GM12878 (cell line): ENCODE measurements around the gene PRRC2B. TPM values are rescaled to one million over a fixed set of nuclear protein-coding genes. Genes with fewer than 3 reads are reported as not detected.

Experiments
- ATAC-seq: fragments of 200-7000 bp; cut with Tn5 transposase; 3 replicates; pipeline ENCODE4 v1.9.1; 2020; ENCODE audit warnings: mild to moderate bottlenecking, moderate library complexity
- BruUV-seq: library from RNA; stranded (reverse); fragments of 400-500 nt; replicated peaks from 2 replicates; lab custom pipeline; 2021; lab: Mats Ljungman, UMichigan
- CTCF ChIA-PET: fragments of 300-600 bp; sonication (Branson Sonifier 250); formaldehyde crosslinking; extraction: SDS; loops from one replicate; lab custom pipeline; 2021; ENCODE audit warnings: inconsistent platforms; lab: Yijun Ruan, JAX
- POLR2A ChIA-PET: fragments of 350-600 bp; formaldehyde crosslinking; extraction: SDS; loops from one replicate; lab custom pipeline; 2021; ENCODE audit warnings: inconsistent platforms; lab: Charles Lee
- RAD21 ChIA-PET: fragments of 300-600 bp; sonication (Branson Sonifier 250); formaldehyde crosslinking; loops from one replicate; lab custom pipeline; 2023; ENCODE audit warnings: antibody characterized with exemption; ENCODE audit not compliant: unreplicated experiment; lab: Charles Lee
- SMC1A ChIA-PET: fragments of 300-600 bp; sonication (Branson Sonifier 250); formaldehyde crosslinking; loops from one replicate; lab custom pipeline; 2023; ENCODE audit not compliant: unreplicated experiment, uncharacterized antibody; lab: Charles Lee
- DNase-seq: peaks from one replicate; pipeline ENCODE4 v3.0.0-alpha.2; 2011; ENCODE audit warnings: low read depth, low spot score
- FAIRE-seq: peaks from 3 replicates; lab custom pipeline; 2011; peaks lifted over from hg19 to GRCh38; lab: Jason Lieb, UNC
- H2AFZ ChIP-seq: 2 replicates; pipeline ENCODE4 v1.6.0; 2011; ENCODE audit warnings: low read depth, low read length, control low read depth; ENCODE audit not compliant: control insufficient read depth
- H3K27ac ChIP-seq: 2 replicates; pipeline ENCODE4 v1.5.1; 2011; ENCODE audit warnings: control low read depth; ENCODE audit not compliant: control insufficient read depth, insufficient read depth
- H3K27me3 ChIP-seq, 2 experiments: replicated peaks in 1 of 2; 2 replicates each; pipeline versions ENCODE4 v1.6.0 to v1.6.1; 2011; ENCODE audit warnings: low read length in 1 of 2; ENCODE audit not compliant: control insufficient read depth in 2 of 2, insufficient read depth in 2 of 2
- H3K36me3 ChIP-seq, 2 experiments: 2 replicates each; pipeline ENCODE4 v1.5.1; 2011; ENCODE audit warnings: low read length in 1 of 2; ENCODE audit not compliant: control insufficient read depth in 2 of 2, insufficient read depth in 2 of 2
- H3K4me1 ChIP-seq: 2 replicates; pipeline ENCODE4 v1.6.1; 2011; ENCODE audit warnings: mild to moderate bottlenecking, low read length, moderate library complexity, mixed read lengths; ENCODE audit not compliant: control insufficient read depth, insufficient read depth
- H3K4me2 ChIP-seq: 2 replicates; pipeline ENCODE4 v1.6.0; 2011; ENCODE audit warnings: control low read depth; ENCODE audit not compliant: control insufficient read depth, insufficient read depth
- H3K4me3 ChIP-seq: fragments of 200-600 bp; sonication (generic); 2 replicates; pipeline ENCODE4 v1.5.1; 2016
- H3K79me2 ChIP-seq: 2 replicates; pipeline ENCODE4 v1.6.0; 2011; ENCODE audit warnings: low read length; ENCODE audit not compliant: control insufficient read depth, insufficient read depth
- H3K9ac ChIP-seq: 2 replicates; pipeline ENCODE4 v1.8.0; 2011; ENCODE audit warnings: low read length, control low read depth, mixed read lengths; ENCODE audit not compliant: control insufficient read depth, insufficient read depth
- H3K9me3 ChIP-seq: replicated peaks from 3 replicates; pipeline ENCODE4 v1.5.1; 2011; ENCODE audit warnings: mild to moderate bottlenecking, low read length; ENCODE audit not compliant: control insufficient read depth, insufficient read depth
- H4K20me1 ChIP-seq: 2 replicates; pipeline ENCODE4 v1.6.0; 2011; ENCODE audit not compliant: control insufficient read depth, insufficient read depth
- DPF2 ChIP-seq: fragments of 450-650 bp; IDR thresholded peaks from 2 replicates; pipeline ENCODE4 v1.6.1; 2017; ENCODE audit warnings: mild to moderate bottlenecking
- KLF5 ChIP-seq: fragments of 450-650 bp; IDR thresholded peaks from 2 replicates; pipeline ENCODE4 v1.6.1; 2014; ENCODE audit warnings: mild to moderate bottlenecking; ENCODE audit not compliant: partially characterized antibody
- PAX8 ChIP-seq: fragments of 450-650 bp; IDR thresholded peaks from 2 replicates; pipeline ENCODE4 v1.6.1; 2017; ENCODE audit warnings: mild to moderate bottlenecking, moderate library complexity
- RAD21 ChIP-seq: IDR thresholded peaks from 2 replicates; pipeline ENCODE4 v1.6.1; 2011; ENCODE audit warnings: mild to moderate bottlenecking, low read depth, low read length, moderate library complexity; ENCODE audit not compliant: insufficient read depth
- RCOR1 ChIP-seq: conservative IDR thresholded peaks from 2 replicates; pipeline ENCODE4 v1.6.1; 2012; ENCODE audit warnings: low read depth, low read length, improper control_type of control experiment
- TAF1 ChIP-seq: IDR thresholded peaks from 2 replicates; pipeline ENCODE4 v1.6.1; 2011; ENCODE audit warnings: mild to moderate bottlenecking, low read depth, low read length, borderline replicate concordance
- ZNF592 ChIP-seq: fragments of 450-650 bp; IDR thresholded peaks from 2 replicates; pipeline ENCODE4 v1.6.1; 2017; ENCODE audit warnings: mild to moderate bottlenecking, moderate library complexity
- WGBS: methylation state at CpG from one replicate; pipeline ENCODE4 v1.1.6; 2016; ENCODE audit warnings: low lambda C conversion rate; ENCODE audit not compliant: insufficient replicate concordance, insufficient coverage; ENCODE audit errors: missing lambda C conversion rate; 5-methylcytosine and 5-hydroxymethylcytosine counted together
- in situ Hi-C: fragments of 300-500 bp; cut with MboI; formaldehyde crosslinking; loops from 9 replicates; pipeline ENCODE4 v1.14.3; 2018; ENCODE audit warnings: mixed read lengths
- intact Hi-C: fragments of 100-400 bp; cut with micrococcal nuclease; formaldehyde crosslinking; loops from one replicate; pipeline ENCODE4 v1.14.2; 2022; ENCODE audit not compliant: unreplicated experiment
- polyA plus RNA-seq, 11 experiments: library from polyadenylated mRNA; depleted of rRNA in 4 of 11; unstranded in 6 of 11; stranded (reverse) in 5 of 11; fragments of >200 nt; fragmentation: Nextera tagmentation in 4 of 11; fragmentation: Illumina TruSeq in 1 of 11; extraction: Ambion mirVana in 4 of 11; extraction: Trizol in 1 of 11; gene quantifications; 1 replicate in 1 of 11; 2 replicates in 10 of 11; pipeline versions ENCODE4 v1.2.1 to v1.2.3, GENCODE V29; 2011 to 2016; ENCODE audit warnings: inconsistent platforms in 2 of 11, missing spikeins in 2 of 11, low read depth in 1 of 11
- total RNA-seq, 4 experiments: library from RNA; depleted of rRNA in 3 of 4; stranded (reverse); fragments of >200 nt in 3 of 4; fragmentation: Illumina TruSeq in 1 of 4; extraction: Trizol in 1 of 4; gene quantifications; 2 replicates each; pipeline versions ENCODE4 v1.2.1 to v1.2.3, GENCODE V29; 2013 to 2021
- TF ChIP-seq, protein P1 (sequence below): fragments of 450-650 bp; IDR thresholded peaks from 2 replicates; pipeline ENCODE4 v1.6.1; 2014; ENCODE audit warnings: mild to moderate bottlenecking
- TF ChIP-seq, protein P2 (sequence below): fragments of 450-650 bp; formaldehyde crosslinking; IDR thresholded peaks from 2 replicates; pipeline ENCODE4 v1.4.0; 2020; ENCODE audit warnings: mild to moderate bottlenecking, moderate library complexity
- TF ChIP-seq, protein P3 (sequence below): fragments of 450-650 bp; IDR thresholded peaks from 2 replicates; pipeline ENCODE4 v1.6.1; 2017; ENCODE audit warnings: low read depth, mild to moderate bottlenecking, moderate library complexity

Gene PRRC2B
- total and polyA plus RNA-seq, 10 of the 15 experiments (the other 5 are each of a cell fraction or from before 2014, with no cell fraction given), result 0.84 to 155 (median 28.7) TPM

DNA sequence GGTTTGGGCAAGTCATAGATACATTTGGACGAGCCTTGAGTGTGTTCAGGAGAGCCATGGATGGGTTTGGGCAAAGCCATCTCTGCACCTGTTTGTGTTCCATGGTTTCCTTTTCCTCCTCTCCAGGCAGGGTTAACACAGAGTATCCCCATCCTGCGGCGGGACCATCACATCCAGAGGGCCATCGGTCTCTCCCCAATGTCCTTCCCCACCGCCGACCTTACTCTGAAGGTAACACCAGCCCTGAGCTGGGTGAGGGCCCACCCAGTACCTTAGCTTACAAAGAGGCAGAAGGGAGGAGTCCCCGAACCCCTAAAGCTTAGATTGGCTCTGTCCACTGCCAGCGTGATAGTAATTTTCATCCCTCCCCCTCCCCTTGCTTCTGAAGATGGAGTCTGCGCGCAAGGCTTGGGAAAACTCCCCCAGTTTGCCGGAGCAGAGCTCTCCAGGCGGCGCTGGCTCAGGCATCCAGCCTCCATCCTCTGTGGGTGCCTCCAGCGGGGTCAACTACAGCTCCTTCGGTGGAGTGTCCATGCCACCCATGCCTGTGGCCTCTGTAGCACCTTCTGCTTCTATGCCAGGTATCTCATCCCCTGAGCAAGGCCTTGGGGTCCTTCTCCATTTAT, 90.8 kb downstream of the PRRC2B start:
- no peak overlapping the region for H3K4me3 ChIP-seq
- ChIA-PET RAD21 (no interaction called here), POLR2A (interaction anchor here (0.5 kb wide), 1 partner anchor 77 kb away, joined by 4 read pairs; no protein-coding TSS in a partner anchor)
- no TSS peak for BruUV-seq
- ATAC-seq, result no peak
- no peak for DNase-seq
- no peak overlapping the region for H3K9ac ChIP-seq
- no peaks in the 10 kb centered on the region for H3K9me3 ChIP-seq
- peaks cover 63% of the 10 kb centered on the region in 2 experiments for H3K36me3 ChIP-seq
- no peak overlapping the region for H3K27ac ChIP-seq
- FAIRE-seq, result no peak
- no peaks in the 10 kb centered on the region for H3K27me3 ChIP-seq
- H4K20me1 ChIP-seq, result no peaks in the 10 kb centered on the region
- in situ Hi-C loops (no loop called here), intact Hi-C loops (no loop called here)
- no peak overlapping the region for H3K4me2 ChIP-seq
- H2AFZ ChIP-seq, result no peak overlapping the region
- H3K4me1 ChIP-seq, result no peaks in the 10 kb centered on the region
- no peaks in the 10 kb centered on the region for H3K79me2 ChIP-seq
- TF ChIP-seq TAF1 (no peak), PAX8 (no peak), DPF2 (no peak), RCOR1 (no peak), KLF5 (no peak), ZNF592 (no peak), RAD21 (no peak)
- TF ChIP-seq, protein P1, sequence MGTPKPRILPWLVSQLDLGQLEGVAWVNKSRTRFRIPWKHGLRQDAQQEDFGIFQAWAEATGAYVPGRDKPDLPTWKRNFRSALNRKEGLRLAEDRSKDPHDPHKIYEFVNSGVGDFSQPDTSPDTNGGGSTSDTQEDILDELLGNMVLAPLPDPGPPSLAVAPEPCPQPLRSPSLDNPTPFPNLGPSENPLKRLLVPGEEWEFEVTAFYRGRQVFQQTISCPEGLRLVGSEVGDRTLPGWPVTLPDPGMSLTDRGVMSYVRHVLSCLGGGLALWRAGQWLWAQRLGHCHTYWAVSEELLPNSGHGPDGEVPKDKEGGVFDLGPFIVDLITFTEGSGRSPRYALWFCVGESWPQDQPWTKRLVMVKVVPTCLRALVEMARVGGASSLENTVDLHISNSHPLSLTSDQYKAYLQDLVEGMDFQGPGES, result no peak
- TF ChIP-seq, protein P2, sequence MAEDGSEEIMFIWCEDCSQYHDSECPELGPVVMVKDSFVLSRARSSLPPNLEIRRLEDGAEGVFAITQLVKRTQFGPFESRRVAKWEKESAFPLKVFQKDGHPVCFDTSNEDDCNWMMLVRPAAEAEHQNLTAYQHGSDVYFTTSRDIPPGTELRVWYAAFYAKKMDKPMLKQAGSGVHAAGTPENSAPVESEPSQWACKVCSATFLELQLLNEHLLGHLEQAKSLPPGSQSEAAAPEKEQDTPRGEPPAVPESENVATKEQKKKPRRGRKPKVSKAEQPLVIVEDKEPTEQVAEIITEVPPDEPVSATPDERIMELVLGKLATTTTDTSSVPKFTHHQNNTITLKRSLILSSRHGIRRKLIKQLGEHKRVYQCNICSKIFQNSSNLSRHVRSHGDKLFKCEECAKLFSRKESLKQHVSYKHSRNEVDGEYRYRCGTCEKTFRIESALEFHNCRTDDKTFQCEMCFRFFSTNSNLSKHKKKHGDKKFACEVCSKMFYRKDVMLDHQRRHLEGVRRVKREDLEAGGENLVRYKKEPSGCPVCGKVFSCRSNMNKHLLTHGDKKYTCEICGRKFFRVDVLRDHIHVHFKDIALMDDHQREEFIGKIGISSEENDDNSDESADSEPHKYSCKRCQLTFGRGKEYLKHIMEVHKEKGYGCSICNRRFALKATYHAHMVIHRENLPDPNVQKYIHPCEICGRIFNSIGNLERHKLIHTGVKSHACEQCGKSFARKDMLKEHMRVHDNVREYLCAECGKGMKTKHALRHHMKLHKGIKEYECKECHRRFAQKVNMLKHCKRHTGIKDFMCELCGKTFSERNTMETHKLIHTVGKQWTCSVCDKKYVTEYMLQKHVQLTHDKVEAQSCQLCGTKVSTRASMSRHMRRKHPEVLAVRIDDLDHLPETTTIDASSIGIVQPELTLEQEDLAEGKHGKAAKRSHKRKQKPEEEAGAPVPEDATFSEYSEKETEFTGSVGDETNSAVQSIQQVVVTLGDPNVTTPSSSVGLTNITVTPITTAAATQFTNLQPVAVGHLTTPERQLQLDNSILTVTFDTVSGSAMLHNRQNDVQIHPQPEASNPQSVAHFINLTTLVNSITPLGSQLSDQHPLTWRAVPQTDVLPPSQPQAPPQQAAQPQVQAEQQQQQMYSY (CRISPR knock-in tag), result no peak
- TF ChIP-seq, protein P3, sequence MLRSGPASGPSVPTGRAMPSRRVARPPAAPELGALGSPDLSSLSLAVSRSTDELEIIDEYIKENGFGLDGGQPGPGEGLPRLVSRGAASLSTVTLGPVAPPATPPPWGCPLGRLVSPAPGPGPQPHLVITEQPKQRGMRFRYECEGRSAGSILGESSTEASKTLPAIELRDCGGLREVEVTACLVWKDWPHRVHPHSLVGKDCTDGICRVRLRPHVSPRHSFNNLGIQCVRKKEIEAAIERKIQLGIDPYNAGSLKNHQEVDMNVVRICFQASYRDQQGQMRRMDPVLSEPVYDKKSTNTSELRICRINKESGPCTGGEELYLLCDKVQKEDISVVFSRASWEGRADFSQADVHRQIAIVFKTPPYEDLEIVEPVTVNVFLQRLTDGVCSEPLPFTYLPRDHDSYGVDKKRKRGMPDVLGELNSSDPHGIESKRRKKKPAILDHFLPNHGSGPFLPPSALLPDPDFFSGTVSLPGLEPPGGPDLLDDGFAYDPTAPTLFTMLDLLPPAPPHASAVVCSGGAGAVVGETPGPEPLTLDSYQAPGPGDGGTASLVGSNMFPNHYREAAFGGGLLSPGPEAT, result no peak
- TF ChIP-seq, all 136 proteins: peak for 0
- WGBS, result 97% methylated on average over 15 of the region's 15 CpGs
- SMC1A ChIA-PET, result no interaction called here
- CTCF ChIA-PET, result interaction anchor here (0.8 kb wide), 1 partner anchor 111 kb away, joined by 3 read pairs; no protein-coding TSS in a partner anchor
